CD8-positive, alpha-beta memory T cell (primary cell): Measurements from ENCODE around the gene MSI2. TPM values are rescaled to one million over a fixed set of nuclear protein-coding genes. Genes with fewer than 3 reads are reported as not detected.

Experiments used
- CTCF ChIA-PET: fragments of 350-600 bp; sonication (Branson Sonifier 250); formaldehyde crosslinking; loops from one replicate; lab custom pipeline; 2021; ENCODE audit warnings: antibody characterized with exemption; lab: Charles Lee
- POLR2A ChIA-PET: fragments of 350-600 bp; sonication (Branson Sonifier 250); formaldehyde crosslinking; loops from one replicate; lab custom pipeline; 2021; ENCODE audit warnings: antibody characterized with exemption; lab: Charles Lee
- DNase-seq, 5 donors: peaks; one replicate each; pipeline versions ENCODE4 v3.0.0 to v3.0.0-alpha.2; 2020 to 2022; ENCODE audit warnings: mixed read lengths in 1 of 5
- H3K27ac ChIP-seq: one replicate; pipeline ENCODE4 v1.7.0; 2013; ENCODE audit warnings: low read depth, mild to moderate bottlenecking, low read length, moderate library complexity
- H3K27me3 ChIP-seq: 2 replicates; pipeline ENCODE4 v1.7.0; 2013; ENCODE audit warnings: low read length, mild to moderate bottlenecking; ENCODE audit not compliant: insufficient read depth, poor library complexity, severe bottlenecking
- H3K36me3 ChIP-seq: 2 replicates; pipeline ENCODE4 v1.7.0; 2013; ENCODE audit warnings: mild to moderate bottlenecking, low read length, moderate library complexity; ENCODE audit not compliant: insufficient read depth
- H3K4me1 ChIP-seq: 2 replicates; pipeline ENCODE4 v1.7.0; 2013; ENCODE audit warnings: mild to moderate bottlenecking, low read length, moderate library complexity; ENCODE audit not compliant: insufficient read depth
- H3K4me3 ChIP-seq: 2 replicates; pipeline ENCODE4 v1.7.0; 2013; ENCODE audit warnings: mild to moderate bottlenecking, low read length
- H3K9me3 ChIP-seq: 2 replicates; pipeline ENCODE4 v1.7.0; 2013; ENCODE audit warnings: mild to moderate bottlenecking, low read length
- H3K27ac Mint-ChIP-seq, 8 donors: one replicate each; pipeline ENCODE4 v1.8.0; 2020 to 2021; ENCODE audit warnings: mixed read lengths in 8 of 8, mild to moderate bottlenecking in 6 of 8, inconsistent platforms in 3 of 8, moderate library complexity in 3 of 8
- H3K27me3 Mint-ChIP-seq, 2 donors: one replicate each; pipeline ENCODE4 v1.8.0; 2020 to 2021; ENCODE audit warnings: mixed read lengths in 2 of 2, mild to moderate bottlenecking in 1 of 2, moderate library complexity in 1 of 2
- H3K36me3 Mint-ChIP-seq, 3 donors: one replicate each; pipeline ENCODE4 v1.8.0; 2020 to 2021; ENCODE audit warnings: mixed read lengths in 3 of 3, inconsistent platforms in 1 of 3, mild to moderate bottlenecking in 1 of 3
- H3K4me1 Mint-ChIP-seq, 3 donors: one replicate each; pipeline ENCODE4 v1.8.0; 2020 to 2021; ENCODE audit warnings: mixed read lengths in 3 of 3, inconsistent platforms in 1 of 3, mild to moderate bottlenecking in 1 of 3
- H3K4me3 Mint-ChIP-seq, 7 donors: one replicate each; pipeline ENCODE4 v1.8.0; 2020 to 2021; ENCODE audit warnings: mixed read lengths in 7 of 7, mild to moderate bottlenecking in 6 of 7, moderate library complexity in 4 of 7, inconsistent platforms in 2 of 7
- H3K9me3 Mint-ChIP-seq, 5 donors: one replicate each; pipeline ENCODE4 v1.8.0; 2020 to 2022; ENCODE audit warnings: mixed read lengths in 5 of 5, mild to moderate bottlenecking in 3 of 5, moderate library complexity in 2 of 5, inconsistent platforms in 1 of 5
- polyA plus RNA-seq: library from polyadenylated mRNA; unstranded; fragments of 300-500 nt; fragmentation: Illumina TruSeq; gene quantifications from one replicate; pipeline ENCODE4 v1.2.3, GENCODE V29; 2021
- total RNA-seq, 2 experiments: library from RNA; stranded (reverse); gene quantifications; one replicate each; pipeline ENCODE4 v1.2.3, GENCODE V29; 2021

Gene MSI2
- total and polyA plus RNA-seq, 3 experiments from 2014 or later, result 2.3 to 58.0 (median 57.1) TPM

- Histone ChIP-seq H3K27ac (no peak overlapping the region), H3K4me1 (peaks cover 6% of the 10 kb centered on the region), H3K27me3 (no peaks in the 10 kb centered on the region), H3K36me3 (no peaks in the 10 kb centered on the region), H3K4me3 (no peak overlapping the region), H3K9me3 (no peaks in the 10 kb centered on the region)
- H3K4me3 Mint-ChIP-seq, result peak overlapping the region in 3 of 7 donors; percentile 21 to 63 (median 26)
- peak overlapping the region in 1 of 8 donors; percentile 66 for H3K27ac Mint-ChIP-seq
- ChIA-PET POLR2A (no interaction called here), CTCF (no interaction called here)
- H3K27me3 Mint-ChIP-seq, result no peaks in the 10 kb centered on the region
- H3K9me3 Mint-ChIP-seq, result no peaks in the 10 kb centered on the region
- H3K36me3 Mint-ChIP-seq, result peaks cover 0 to 44% (median 27%) of the 10 kb centered on the region in 3 donors
- no peak for DNase-seq
- peaks cover 40 to 63% (median 58%) of the 10 kb centered on the region in 3 donors for H3K4me1 Mint-ChIP-seq
These were observed 150.6 kb downstream of the MSI2 start for GRCh38 chr17:57406981-57407286.

DNA sequence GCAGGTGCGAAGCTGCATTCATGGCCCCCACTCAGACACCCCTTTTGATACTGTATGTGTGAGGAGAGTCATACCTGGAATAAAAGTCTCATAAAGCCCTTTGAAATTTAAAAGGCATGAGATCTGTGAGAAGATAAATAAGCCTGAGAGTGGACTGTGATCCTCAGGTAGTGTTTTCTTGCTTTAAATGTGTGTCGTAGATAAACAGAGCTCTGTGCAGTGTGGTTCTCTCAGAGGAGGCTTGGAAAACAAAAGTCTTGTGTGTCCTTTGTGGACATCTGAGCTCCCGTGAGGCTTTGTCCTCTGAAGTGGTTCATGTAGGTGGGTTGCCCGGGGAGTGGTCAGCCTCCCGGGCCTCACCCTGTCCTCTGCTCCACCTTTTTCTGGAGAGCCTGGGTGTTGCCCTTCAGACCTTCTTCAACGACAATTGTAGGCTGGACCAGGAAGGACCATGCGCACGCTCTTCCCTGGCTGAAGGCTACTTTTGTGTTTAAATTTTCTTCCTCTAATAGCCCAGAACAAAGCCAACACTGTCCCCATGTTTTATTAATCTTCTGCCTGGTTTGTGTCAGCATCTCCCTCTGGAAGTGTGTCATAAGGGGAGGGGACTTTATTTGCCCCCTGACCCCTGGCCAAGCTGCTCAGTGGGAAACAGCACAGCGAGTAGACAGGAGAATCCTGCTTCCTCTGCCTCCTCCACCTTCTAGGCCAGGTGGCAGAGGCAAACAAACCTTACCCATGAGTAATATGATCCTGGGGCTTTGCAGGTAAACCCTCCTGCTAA lies 151.2 kb downstream of the MSI2 start:
- H3K4me3 Mint-ChIP-seq, result peak overlapping the region in 2 of 7 donors; percentile 21 to 26
- peaks cover 40 to 63% (median 58%) of the 10 kb centered on the region in 3 donors for H3K4me1 Mint-ChIP-seq
- H3K36me3 Mint-ChIP-seq, result peaks cover 0 to 39% (median 27%) of the 10 kb centered on the region in 3 donors
- Histone ChIP-seq H3K9me3 (no peaks in the 10 kb centered on the region), H3K4me1 (peaks cover 6% of the 10 kb centered on the region), H3K4me3 (no peak overlapping the region), H3K27ac (no peak overlapping the region), H3K36me3 (no peaks in the 10 kb centered on the region), H3K27me3 (no peaks in the 10 kb centered on the region)
- peak overlapping the region in 1 of 8 donors; percentile 66 for H3K27ac Mint-ChIP-seq
- H3K9me3 Mint-ChIP-seq, result no peaks in the 10 kb centered on the region
- DNase-seq, result no peak
- CTCF ChIA-PET, result no interaction called here
- H3K27me3 Mint-ChIP-seq, result no peaks in the 10 kb centered on the region
- POLR2A ChIA-PET, result no interaction called here

- H3K4me1 ChIP-seq, result peaks cover 6% of the 10 kb centered on the region
- H3K4me3 ChIP-seq, result no peak overlapping the region
- Mint-ChIP-seq H3K27me3 (no peaks in the 10 kb centered on the region), H3K4me3 (peak overlapping the region in 4 of 7 donors; percentile 19 to 54 (median 38)), H3K4me1 (peaks cover 38 to 62% (median 56%) of the 10 kb centered on the region in 3 donors), H3K27ac (peak overlapping the region in 3 of 8 donors; percentile 43 to 83 (median 66)), H3K36me3 (peaks cover 0 to 31% (median 22%) of the 10 kb centered on the region in 3 donors), H3K9me3 (no peaks in the 10 kb centered on the region)
- no peaks in the 10 kb centered on the region for H3K9me3 ChIP-seq
- H3K27me3 ChIP-seq, result no peaks in the 10 kb centered on the region
- no peaks in the 10 kb centered on the region for H3K36me3 ChIP-seq
- POLR2A ChIA-PET, result no interaction called here
- CTCF ChIA-PET, result no interaction called here
- peak in 1 of 5 donors; percentile 28 for DNase-seq
- no peak overlapping the region for H3K27ac ChIP-seq
These were observed 151.9 kb downstream of the MSI2 start for GRCh38 chr17:57408071-57408811.

- H3K27ac ChIP-seq, result no peak overlapping the region
- Mint-ChIP-seq H3K27ac (no peak overlapping the region), H3K36me3 (peaks cover 0 to 14% (median 10%) of the 10 kb centered on the region in 3 donors), H3K4me1 (peaks cover 46 to 62% (median 56%) of the 10 kb centered on the region in 3 donors), H3K27me3 (no peaks in the 10 kb centered on the region), H3K9me3 (no peaks in the 10 kb centered on the region), H3K4me3 (peak overlapping the region in 1 of 7 donors; percentile 32)
- no peaks in the 10 kb centered on the region for H3K27me3 ChIP-seq
- DNase-seq, result no peak
- no peaks in the 10 kb centered on the region for H3K9me3 ChIP-seq
- ChIA-PET POLR2A (no interaction called here), CTCF (no interaction called here)
- no peak overlapping the region for H3K4me3 ChIP-seq
- peaks cover 6% of the 10 kb centered on the region for H3K4me1 ChIP-seq
- H3K36me3 ChIP-seq, result no peaks in the 10 kb centered on the region
These were observed 153.8 kb downstream of the MSI2 start for GRCh38 chr17:57410169-57410568.

DNA sequence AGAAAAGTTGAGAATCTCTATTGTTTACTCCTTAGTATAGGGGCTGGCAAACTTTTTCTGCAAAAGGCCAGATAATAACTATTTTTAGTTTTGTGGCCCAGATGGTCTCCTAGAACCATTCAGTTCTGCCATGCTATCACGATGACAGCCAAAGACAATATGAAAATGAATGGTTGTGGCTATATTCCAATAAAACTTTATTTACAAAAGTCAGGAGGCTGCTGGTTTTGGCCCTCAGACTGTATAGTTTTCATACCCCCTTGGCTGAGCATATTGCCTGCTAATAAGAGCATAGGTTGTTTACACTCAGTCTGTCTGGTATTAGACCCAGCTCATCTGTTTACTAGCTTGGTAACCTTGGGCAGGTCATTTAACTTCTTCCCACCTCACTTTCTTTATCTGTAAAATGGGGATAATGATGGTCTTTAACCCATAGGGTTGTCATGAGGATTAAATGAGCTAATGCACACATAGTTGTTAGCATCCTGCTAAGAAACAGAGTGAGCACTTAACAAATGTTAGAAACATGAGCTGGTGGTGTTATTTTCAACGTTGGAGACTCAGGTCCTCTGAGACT lies 156.3 kb downstream of the MSI2 start:
- H3K4me3 Mint-ChIP-seq, result no peak overlapping the region
- POLR2A ChIA-PET, result no interaction called here
- peaks cover 0 to 9% (median 6%) of the 10 kb centered on the region in 3 donors for H3K36me3 Mint-ChIP-seq
- Histone ChIP-seq H3K9me3 (no peaks in the 10 kb centered on the region), H3K4me3 (no peak overlapping the region), H3K4me1 (peaks cover 6% of the 10 kb centered on the region), H3K27me3 (no peaks in the 10 kb centered on the region), H3K27ac (no peak overlapping the region), H3K36me3 (no peaks in the 10 kb centered on the region)
- H3K9me3 Mint-ChIP-seq, result no peaks in the 10 kb centered on the region
- CTCF ChIA-PET, result no interaction called here
- H3K4me1 Mint-ChIP-seq, result peaks cover 46 to 66% (median 56%) of the 10 kb centered on the region in 3 donors
- H3K27ac Mint-ChIP-seq, result no peak overlapping the region
- H3K27me3 Mint-ChIP-seq, result no peaks in the 10 kb centered on the region
- no peak for DNase-seq

GRCh38 chr17:57413848-57414651 lies 157.7 kb downstream of the MSI2 start:
- Histone ChIP-seq H3K27me3 (no peaks in the 10 kb centered on the region), H3K4me1 (no peaks in the 10 kb centered on the region), H3K4me3 (no peak overlapping the region), H3K36me3 (no peaks in the 10 kb centered on the region), H3K27ac (no peak overlapping the region), H3K9me3 (no peaks in the 10 kb centered on the region)
- H3K27ac Mint-ChIP-seq, result peak overlapping the region in 1 of 8 donors; percentile 56
- DNase-seq, result no peak
- no peaks in the 10 kb centered on the region for H3K27me3 Mint-ChIP-seq
- no peaks in the 10 kb centered on the region for H3K9me3 Mint-ChIP-seq
- ChIA-PET POLR2A (no interaction called here), CTCF (interaction anchor here (1.0 kb wide), 1 partner anchor 10 kb away, joined by 3 read pairs; no protein-coding TSS in a partner anchor)
- peaks cover 33 to 54% (median 48%) of the 10 kb centered on the region in 3 donors for H3K4me1 Mint-ChIP-seq
- H3K4me3 Mint-ChIP-seq, result no peak overlapping the region
- H3K36me3 Mint-ChIP-seq, result peaks cover 0 to 9% (median 5%) of the 10 kb centered on the region in 3 donors

GRCh38 chr17:57415751-57416207 lies 159.5 kb downstream of the MSI2 start:
- Mint-ChIP-seq H3K4me3 (no peak overlapping the region), H3K27ac (peak overlapping the region in 2 of 8 donors; percentile 31 to 88), H3K27me3 (no peaks in the 10 kb centered on the region), H3K4me1 (peaks cover 31 to 54% (median 37%) of the 10 kb centered on the region in 3 donors), H3K36me3 (peaks cover 0 to 14% (median 11%) of the 10 kb centered on the region in 3 donors), H3K9me3 (no peaks in the 10 kb centered on the region)
- Histone ChIP-seq H3K27ac (no peak overlapping the region), H3K4me3 (no peak overlapping the region), H3K9me3 (no peaks in the 10 kb centered on the region), H3K27me3 (no peaks in the 10 kb centered on the region), H3K36me3 (no peaks in the 10 kb centered on the region), H3K4me1 (no peaks in the 10 kb centered on the region)
- no peak for DNase-seq
- ChIA-PET POLR2A (no interaction called here), CTCF (no interaction called here)
